GM12892 (cell line): ENCODE data around the gene CHST7.

Experiments used
- POLR2A ChIP-seq: IDR thresholded peaks from 2 replicates; pipeline ENCODE4 v1.6.1; 2011; ENCODE audit warnings: low read depth, low read length, control low read depth
- POLR2AphosphoS5 ChIP-seq: IDR thresholded peaks from 2 replicates; pipeline ENCODE4 v1.6.1; 2011; ENCODE audit warnings: low read depth, low read length, control low read depth
- TAF1 ChIP-seq: IDR thresholded peaks from 2 replicates; pipeline ENCODE4 v1.6.1; 2011; ENCODE audit warnings: low read depth, mild to moderate bottlenecking, control low read depth, low read length, borderline replicate concordance

DNA sequence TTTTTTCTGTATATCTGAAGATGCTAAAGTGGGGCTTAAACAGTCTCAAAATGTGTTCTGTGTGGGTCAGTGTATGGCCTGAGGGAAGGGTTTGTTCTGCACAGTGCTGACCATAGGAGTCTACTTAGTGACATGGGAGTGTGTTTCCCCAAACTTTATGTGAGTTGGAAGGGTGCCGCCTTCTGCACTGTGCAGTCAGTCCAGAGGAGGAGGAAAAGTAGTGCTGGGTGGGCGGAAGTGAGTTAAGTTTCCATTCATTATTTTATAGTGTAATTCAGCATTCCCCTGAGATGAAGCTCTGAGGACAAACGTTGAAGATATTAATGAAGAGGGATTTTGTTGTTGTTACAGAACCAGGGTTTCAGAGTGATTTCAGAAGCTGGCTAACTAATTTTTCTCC, 2.9 kb downstream of the CHST7 start:
- no peak for TF ChIP-seq POLR2A
- no peak for TF ChIP-seq TAF1
- no peak for TF ChIP-seq POLR2AphosphoS5
